BLaER1 (cell line): ENCODE results near the gene PARD3B.

Source experiments
- H3K27ac ChIP-seq: shearing (Covaris generic); formaldehyde crosslinking; 2 replicates; pipeline ENCODE4 v1.8.1; 2022
- H3K27me3 ChIP-seq: shearing (Covaris generic); formaldehyde crosslinking; 2 replicates; pipeline ENCODE4 v1.8.1; 2022
- H3K36me3 ChIP-seq: shearing (Covaris generic); formaldehyde crosslinking; 2 replicates; pipeline ENCODE4 v1.8.1; 2022
- H3K4me1 ChIP-seq: shearing (Covaris generic); formaldehyde crosslinking; 2 replicates; pipeline ENCODE4 v1.8.1; 2022
- H3K4me2 ChIP-seq: shearing (Covaris generic); formaldehyde crosslinking; 2 replicates; pipeline ENCODE4 v1.8.1; 2022
- H3K4me3 ChIP-seq: shearing (Covaris generic); formaldehyde crosslinking; 2 replicates; pipeline ENCODE4 v1.8.1; 2022
- H3K9ac ChIP-seq: shearing (Covaris generic); formaldehyde crosslinking; 2 replicates; pipeline ENCODE4 v1.8.1; 2022
- H3K9me3 ChIP-seq: shearing (Covaris generic); formaldehyde crosslinking; 2 replicates; pipeline ENCODE4 v1.8.1; 2022
- H4K20me1 ChIP-seq: shearing (Covaris generic); formaldehyde crosslinking; 2 replicates; pipeline ENCODE4 v1.8.1; 2022
- Cebpa-rat ChIP-seq: shearing (Covaris generic); IDR thresholded peaks from 2 replicates; pipeline ENCODE4 v1.8.1; 2022

PARD3B gene

GRCh38 chr2:205637779-205638503 lies 1092.7 kb downstream of the PARD3B start:
- TF ChIP-seq Cebpa-rat = no peak
- H3K27ac ChIP-seq = no peak overlapping the region
- peaks cover 10% of the 10 kb centered on the region for H3K9me3 ChIP-seq
- H3K36me3 ChIP-seq = no peaks in the 10 kb centered on the region
- H3K4me1 ChIP-seq = peaks cover 12% of the 10 kb centered on the region; the same call in 1 of the 2 replicates
- H3K4me3 ChIP-seq = no peak overlapping the region
- H4K20me1 ChIP-seq = no peaks in the 10 kb centered on the region
- no peak overlapping the region for H3K9ac ChIP-seq
- H3K4me2 ChIP-seq = no peak overlapping the region
- no peaks in the 10 kb centered on the region for H3K27me3 ChIP-seq

GRCh38 chr2:205640716-205641115 lies 1095.4 kb downstream of the PARD3B start:
- Histone ChIP-seq H3K9ac (no peak overlapping the region), H3K4me2 (0 out of 2 replicates have a peak overlapping the region, but pooled peaks have one; percentile 9), H3K27me3 (no peaks in the 10 kb centered on the region), H3K27ac (no peak overlapping the region), H3K4me1 (peaks cover 17% of the 10 kb centered on the region), H3K36me3 (no peaks in the 10 kb centered on the region), H4K20me1 (no peaks in the 10 kb centered on the region), H3K4me3 (no peak overlapping the region), H3K9me3 (peaks cover 10% of the 10 kb centered on the region)
- TF ChIP-seq Cebpa-rat = no peak

GRCh38 chr2:205642599-205643356 lies 1097.5 kb downstream of the PARD3B start:
- Histone ChIP-seq H3K9ac (no peak overlapping the region), H3K27ac (no peak overlapping the region), H4K20me1 (no peaks in the 10 kb centered on the region), H3K27me3 (no peaks in the 10 kb centered on the region), H3K4me2 (0 out of 2 replicates have a peak overlapping the region, but pooled peaks have one; percentile 10), H3K36me3 (no peaks in the 10 kb centered on the region), H3K4me1 (peaks cover 21% of the 10 kb centered on the region), H3K9me3 (peaks cover 10% of the 10 kb centered on the region), H3K4me3 (no peak overlapping the region)
- TF ChIP-seq Cebpa-rat = no peak

GRCh38 chr2:205643391-205643885 lies 1098.2 kb downstream of the PARD3B start:
- H3K9me3 ChIP-seq = peaks cover 10% of the 10 kb centered on the region
- no peak for TF ChIP-seq Cebpa-rat
- H3K27ac ChIP-seq = no peak overlapping the region
- no peak overlapping the region for H3K9ac ChIP-seq
- H3K4me1 ChIP-seq = peaks cover 21% of the 10 kb centered on the region
- no peak overlapping the region for H3K4me3 ChIP-seq
- no peaks in the 10 kb centered on the region for H3K36me3 ChIP-seq
- no peaks in the 10 kb centered on the region for H3K27me3 ChIP-seq
- H3K4me2 ChIP-seq = no peak overlapping the region
- no peaks in the 10 kb centered on the region for H4K20me1 ChIP-seq

GRCh38 chr2:205644018-205644417 lies 1098.7 kb downstream of the PARD3B start:
- Histone ChIP-seq H3K4me1 (peaks cover 21% of the 10 kb centered on the region), H3K4me2 (no peak overlapping the region), H3K9ac (no peak overlapping the region), H4K20me1 (no peaks in the 10 kb centered on the region), H3K27ac (no peak overlapping the region), H3K9me3 (peaks cover 10% of the 10 kb centered on the region), H3K4me3 (no peak overlapping the region), H3K27me3 (no peaks in the 10 kb centered on the region), H3K36me3 (no peaks in the 10 kb centered on the region)
- no peak for TF ChIP-seq Cebpa-rat

- Histone ChIP-seq H3K27ac (no peak overlapping the region), H3K9ac (no peak overlapping the region), H3K4me3 (no peak overlapping the region), H3K27me3 (no peaks in the 10 kb centered on the region), H4K20me1 (no peaks in the 10 kb centered on the region), H3K4me2 (no peak overlapping the region), H3K9me3 (no peaks in the 10 kb centered on the region), H3K36me3 (no peaks in the 10 kb centered on the region), H3K4me1 (peaks cover 42% of the 10 kb centered on the region)
- no peak for TF ChIP-seq Cebpa-rat
Measured at GRCh38 chr2:205646680-205647079, 1101.4 kb downstream of the PARD3B start.

GRCh38 chr2:205650450-205650849 lies 1105.2 kb downstream of the PARD3B start:
- H3K4me3 ChIP-seq = no peak overlapping the region
- no peak overlapping the region; the same call in 1 of the 2 replicates for H3K9ac ChIP-seq
- peak overlapping the region; percentile 80 for H3K4me2 ChIP-seq
- H3K27ac ChIP-seq = no peak overlapping the region; the same call in 1 of the 2 replicates
- H4K20me1 ChIP-seq = no peaks in the 10 kb centered on the region
- H3K4me1 ChIP-seq = peaks cover 39% of the 10 kb centered on the region
- no peaks in the 10 kb centered on the region for H3K27me3 ChIP-seq
- H3K9me3 ChIP-seq = no peaks in the 10 kb centered on the region
- no peaks in the 10 kb centered on the region for H3K36me3 ChIP-seq
- no peak for TF ChIP-seq Cebpa-rat

GRCh38 chr2:205650931-205651330 lies 1105.7 kb downstream of the PARD3B start:
- H3K27ac ChIP-seq = no peak overlapping the region; the same call in 1 of the 2 replicates
- no peaks in the 10 kb centered on the region for H3K9me3 ChIP-seq

GRCh38 chr2:205651719-205652118 lies 1106.4 kb downstream of the PARD3B start:
- no peak overlapping the region for H3K9ac ChIP-seq
- H3K36me3 ChIP-seq = no peaks in the 10 kb centered on the region
- no peaks in the 10 kb centered on the region for H3K27me3 ChIP-seq

More at GRCh38 chr2:205650931-205651330, 1105.7 kb downstream of the PARD3B start:
- no peak for TF ChIP-seq Cebpa-rat
- Histone ChIP-seq H3K4me2 (peak overlapping the region; percentile 80), H3K4me3 (no peak overlapping the region), H3K36me3 (no peaks in the 10 kb centered on the region), H3K4me1 (peaks cover 39% of the 10 kb centered on the region), H4K20me1 (no peaks in the 10 kb centered on the region), H3K27me3 (no peaks in the 10 kb centered on the region), H3K9ac (no peak overlapping the region; the same call in 1 of the 2 replicates)

More at GRCh38 chr2:205651719-205652118, 1106.4 kb downstream of the PARD3B start:
- H3K4me1 ChIP-seq = peaks cover 37% of the 10 kb centered on the region
- H3K9me3 ChIP-seq = no peaks in the 10 kb centered on the region
- peak overlapping the region; percentile 80 for H3K4me2 ChIP-seq
- no peak overlapping the region for H3K4me3 ChIP-seq
- no peak overlapping the region for H3K27ac ChIP-seq
- no peak for TF ChIP-seq Cebpa-rat
- H4K20me1 ChIP-seq = no peaks in the 10 kb centered on the region
